Uterus (tissue), 4 donors: ENCODE data around the gene NELL2. TPM values are rescaled to one million over a fixed set of nuclear protein-coding genes. Genes with fewer than 3 reads are reported as not detected.

Experiments used
- DNase-seq, 2 donors: peaks; one replicate each; pipeline ENCODE4 v3.0.0-alpha.2; 2019 to 2020
- H3K27ac ChIP-seq, 2 donors: fragments of 200-600 bp; sonication (generic); 1 replicate in 1 of 2; 2 replicates in 1 of 2; pipeline ENCODE4 v1.5.1; 2016 to 2018
- H3K27me3 ChIP-seq, 2 donors: fragments of 200-600 bp; sonication (generic); one replicate each; pipeline ENCODE4 v1.5.1; 2018 to 2019; ENCODE audit warnings: control low read depth in 1 of 2
- H3K36me3 ChIP-seq, 2 donors: fragments of 200-600 bp; sonication (generic); one replicate each; pipeline ENCODE4 v1.5.1; 2019; ENCODE audit warnings: control low read depth in 1 of 2
- H3K4me1 ChIP-seq, 2 donors: fragments of 200-600 bp; sonication (generic); one replicate each; pipeline ENCODE4 v1.5.1; 2018 to 2019; ENCODE audit warnings: control low read depth in 1 of 2
- H3K4me3 ChIP-seq, 2 donors: fragments of 200-600 bp; sonication (generic); 1 replicate in 1 of 2; 2 replicates in 1 of 2; pipeline ENCODE4 v1.5.1; 2018 to 2019; ENCODE audit warnings: mild to moderate bottlenecking in 1 of 2
- H3K9me3 ChIP-seq, 2 donors: fragments of 200-600 bp; sonication (generic); one replicate each; pipeline ENCODE4 v1.5.1; 2019; ENCODE audit warnings: control low read depth in 1 of 2
- POLR2A ChIP-seq, 2 donors: fragments of 450-650 bp; IDR thresholded peaks; one replicate each; pipeline ENCODE4 v1.6.1; 2016; ENCODE audit warnings: antibody characterized with exemption in 2 of 2, mild to moderate bottlenecking in 1 of 2, moderate library complexity in 1 of 2
- intact Hi-C: fragments of 100-400 bp; cut with DNase I; formaldehyde crosslinking; loops from one replicate; pipeline ENCODE4 v1.15.1; 2023; ENCODE audit warnings: low total_unique reads
- total RNA-seq, 4 donors: library from RNA; depleted of rRNA in 3 of 4; stranded (reverse); fragments of >200 nt in 3 of 4; gene quantifications; one replicate each; pipeline versions ENCODE4 v1.1.0 to v1.2.4, GENCODE V29; 2014 to 2023
- TF ChIP-seq, protein P1 (sequence below), 4 experiments: fragments of 200-600 bp in 2 of 4; fragments of 450-650 bp in 2 of 4; sonication (generic) in 2 of 4; IDR thresholded peaks; one replicate each; pipeline ENCODE4 v1.5.1; 2016 to 2019; ENCODE audit warnings: antibody characterized with exemption in 4 of 4, mild to moderate bottlenecking in 2 of 4, moderate library complexity in 1 of 4
- donor health status: DM: yes; HTN: yes; CAD: no.

NELL2 gene
- total RNA-seq, 4 donors from 2014 or later, result 0.29 to 34.6 (median 1.3) TPM; not detected in 1

- intact Hi-C loops, result no loop called here
- H3K36me3 ChIP-seq, result no peaks in the 10 kb centered on the region
- no peaks in the 10 kb centered on the region for H3K9me3 ChIP-seq
- TF ChIP-seq POLR2A (IDR thresholded peaks at IDR 0.05), result no peak
- TF ChIP-seq, protein P1, sequence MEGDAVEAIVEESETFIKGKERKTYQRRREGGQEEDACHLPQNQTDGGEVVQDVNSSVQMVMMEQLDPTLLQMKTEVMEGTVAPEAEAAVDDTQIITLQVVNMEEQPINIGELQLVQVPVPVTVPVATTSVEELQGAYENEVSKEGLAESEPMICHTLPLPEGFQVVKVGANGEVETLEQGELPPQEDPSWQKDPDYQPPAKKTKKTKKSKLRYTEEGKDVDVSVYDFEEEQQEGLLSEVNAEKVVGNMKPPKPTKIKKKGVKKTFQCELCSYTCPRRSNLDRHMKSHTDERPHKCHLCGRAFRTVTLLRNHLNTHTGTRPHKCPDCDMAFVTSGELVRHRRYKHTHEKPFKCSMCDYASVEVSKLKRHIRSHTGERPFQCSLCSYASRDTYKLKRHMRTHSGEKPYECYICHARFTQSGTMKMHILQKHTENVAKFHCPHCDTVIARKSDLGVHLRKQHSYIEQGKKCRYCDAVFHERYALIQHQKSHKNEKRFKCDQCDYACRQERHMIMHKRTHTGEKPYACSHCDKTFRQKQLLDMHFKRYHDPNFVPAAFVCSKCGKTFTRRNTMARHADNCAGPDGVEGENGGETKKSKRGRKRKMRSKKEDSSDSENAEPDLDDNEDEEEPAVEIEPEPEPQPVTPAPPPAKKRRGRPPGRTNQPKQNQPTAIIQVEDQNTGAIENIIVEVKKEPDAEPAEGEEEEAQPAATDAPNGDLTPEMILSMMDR (IDR thresholded peaks at IDR 0.05), result no peak
- no peak for DNase-seq
- H3K4me1 ChIP-seq, result peaks cover 0 to 8% of the 10 kb centered on the region in 2 donors
- H3K27ac ChIP-seq, result no peak overlapping the region
- H3K27me3 ChIP-seq, result peaks cover 0 to 24% of the 10 kb centered on the region in 2 donors
- H3K4me3 ChIP-seq, result peak overlapping the region; percentile 34 to 45
Observed at GRCh38 chr12:44875417-44875953, 630 bp downstream of the NELL2 start.

- H3K27me3 ChIP-seq, result peaks cover 0 to 24% of the 10 kb centered on the region in 2 donors
- TF ChIP-seq POLR2A (IDR thresholded peaks at IDR 0.05), result no peak
- no peaks in the 10 kb centered on the region for H3K9me3 ChIP-seq
- no peaks in the 10 kb centered on the region for H3K36me3 ChIP-seq
- H3K27ac ChIP-seq, result no peak overlapping the region
- peak overlapping the region in 1 of 2 donors; percentile 45 for H3K4me3 ChIP-seq
- intact Hi-C loops, result no loop called here
- no peak for DNase-seq
- H3K4me1 ChIP-seq, result peaks cover 0 to 8% of the 10 kb centered on the region in 2 donors
Observed at GRCh38 chr12:44874981-44875416, 1.1 kb downstream of the NELL2 start.

DNA sequence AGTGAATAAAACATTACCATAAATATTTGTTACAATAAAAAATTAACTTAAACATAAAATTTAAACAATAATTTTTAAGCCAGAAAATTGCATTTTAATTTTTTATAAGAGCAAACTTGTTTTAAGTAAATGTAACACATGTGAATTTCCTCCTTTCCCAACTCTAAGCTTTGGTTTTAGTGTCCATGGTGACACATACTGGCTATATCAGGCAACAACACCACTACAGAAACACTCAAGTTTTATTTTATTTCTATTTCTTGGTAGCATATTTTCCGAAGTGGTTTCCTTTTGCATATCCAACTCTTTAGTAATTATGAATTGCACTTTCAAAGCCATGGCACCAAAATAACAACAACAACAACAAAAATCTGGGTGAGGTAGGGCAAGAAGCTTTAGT is 2.2 kb downstream of the NELL2 start:
- TF ChIP-seq, protein P1 (IDR thresholded peaks at IDR 0.05), result no peak
- TF ChIP-seq POLR2A (IDR thresholded peaks at IDR 0.05), result no peak
- no peaks in the 10 kb centered on the region for H3K9me3 ChIP-seq
- no peak overlapping the region for H3K27ac ChIP-seq
- H3K27me3 ChIP-seq, result peaks cover 0 to 24% of the 10 kb centered on the region in 2 donors
- peaks cover 0 to 8% of the 10 kb centered on the region in 2 donors for H3K4me1 ChIP-seq
- intact Hi-C loops, result no loop called here
- no peaks in the 10 kb centered on the region for H3K36me3 ChIP-seq
- H3K4me3 ChIP-seq, result no peak overlapping the region
- DNase-seq, result no peak

DNA sequence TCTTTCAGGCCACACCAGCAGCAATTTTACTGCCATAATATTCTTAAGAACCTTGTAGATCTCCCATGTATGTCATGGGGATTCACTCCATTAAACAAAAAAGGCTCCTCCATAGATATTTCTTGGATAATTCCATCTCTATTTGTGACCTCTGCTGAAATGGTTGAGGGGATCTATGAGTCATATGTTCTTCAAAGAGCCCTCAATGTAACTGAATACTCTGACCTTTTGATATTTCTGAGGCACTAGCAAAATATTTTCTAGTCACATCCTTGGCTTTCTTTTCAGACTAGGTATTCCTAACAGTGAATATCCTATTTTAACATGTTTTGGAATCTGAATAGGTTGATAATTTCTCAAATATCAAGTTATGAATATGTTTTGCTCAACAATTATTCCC is 6.6 kb downstream of the NELL2 start:
- H3K27ac ChIP-seq, result no peak overlapping the region
- peaks cover 0 to 24% of the 10 kb centered on the region in 2 donors for H3K27me3 ChIP-seq
- intact Hi-C loops, result no loop called here
- no peak overlapping the region for H3K4me3 ChIP-seq
- no peaks in the 10 kb centered on the region for H3K36me3 ChIP-seq
- H3K9me3 ChIP-seq, result no peaks in the 10 kb centered on the region
- no peak for DNase-seq
- H3K4me1 ChIP-seq, result no peaks in the 10 kb centered on the region
- TF ChIP-seq POLR2A (IDR thresholded peaks at IDR 0.05), result no peak
- TF ChIP-seq, protein P1 (IDR thresholded peaks at IDR 0.05), result no peak

GRCh38 chr12:44863867-44864266 is 12.2 kb downstream of the NELL2 start:
- no peaks in the 10 kb centered on the region for H3K9me3 ChIP-seq
- H3K4me1 ChIP-seq, result no peaks in the 10 kb centered on the region
- intact Hi-C loops, result no loop called here
- H3K27ac ChIP-seq, result no peak overlapping the region
- TF ChIP-seq POLR2A (IDR thresholded peaks at IDR 0.05), result no peak
- TF ChIP-seq, protein P1 (IDR thresholded peaks at IDR 0.05), result no peak
- no peaks in the 10 kb centered on the region for H3K36me3 ChIP-seq
- H3K27me3 ChIP-seq, result no peaks in the 10 kb centered on the region
- H3K4me3 ChIP-seq, result no peak overlapping the region
- no peak for DNase-seq
